Measurements from ENCODE around the gene ACTN2. TPM values are rescaled to one million over a fixed set of nuclear protein-coding genes. Genes with fewer than 3 reads are reported as not detected.

The ACTN2 gene
- total RNA-seq, 1 donor from 2014 or later = 0.52 TPM

- no peaks in the 10 kb centered on the region for H4K20me1 ChIP-seq (ENCODE audit: low read depth)
- H3K36me3 ChIP-seq = no peaks in the 10 kb centered on the region
- no peak overlapping the region for H3K9ac ChIP-seq
- H3K4me1 Mint-ChIP-seq = peaks cover 21% of the 10 kb centered on the region
- H3K9me3 ChIP-seq (ENCODE audit: low read depth) = no peaks in the 10 kb centered on the region
- peak; percentile 5 for DNase-seq (ENCODE audit: low spot score)
- H3K4me1 ChIP-seq = peaks cover 5% of the 10 kb centered on the region
- H3F3A ChIP-seq (ENCODE audit: low read depth) = no peaks in the 10 kb centered on the region
- peak overlapping the region; percentile 89 for H2AFZ ChIP-seq (replicated peaks)
- H3K27ac ChIP-seq = no peak overlapping the region
- H3K36me3 Mint-ChIP-seq = no peaks in the 10 kb centered on the region
- H3K4me2 ChIP-seq = peak overlapping the region; percentile 77
- peak overlapping the region; percentile 97 for H3K4me3 Mint-ChIP-seq
- peak overlapping the region; percentile 24 for H3K27ac Mint-ChIP-seq
- H3K27me3 ChIP-seq = peaks cover 10% of the 10 kb centered on the region
- H3K4me3 ChIP-seq = peak overlapping the region; percentile 58
- no peaks in the 10 kb centered on the region for H3K9me3 Mint-ChIP-seq
- peaks cover 44% of the 10 kb centered on the region for H3K79me2 ChIP-seq (ENCODE audit: low read depth)
- H3K27me3 Mint-ChIP-seq (ENCODE audit: insufficient read depth, low read depth) = peaks cover 2% of the 10 kb centered on the region
- no peak for TF ChIP-seq CTCF (IDR thresholded peaks at IDR 0.05)
- no peak for TF ChIP-seq EZH2phosphoT487 (IDR thresholded peaks at IDR 0.05)
- TF ChIP-seq EZH2 (IDR thresholded peaks at IDR 0.05) = no peak
These were observed 109.7 kb downstream of the ACTN2 start for GRCh38 chr1:236795757-236796667.

GRCh38 chr1:236799001-236799400 is 112.7 kb downstream of the ACTN2 start:
- Histone ChIP-seq H3K4me2 (no peak overlapping the region), H3K4me3 (no peak overlapping the region), H3K9me3 (ENCODE audit: low read depth) (no peaks in the 10 kb centered on the region), H3K27me3 (no peaks in the 10 kb centered on the region), H3K27ac (no peak overlapping the region), H3K36me3 (no peaks in the 10 kb centered on the region), H3K4me1 (peaks cover 5% of the 10 kb centered on the region), H2AFZ (replicated peaks) (no peak overlapping the region), H3F3A (ENCODE audit: low read depth) (no peaks in the 10 kb centered on the region), H3K79me2 (ENCODE audit: low read depth) (peaks cover 60% of the 10 kb centered on the region), H3K9ac (no peak overlapping the region), H4K20me1 (ENCODE audit: low read depth) (no peaks in the 10 kb centered on the region)
- Mint-ChIP-seq H3K4me1 (peaks cover 21% of the 10 kb centered on the region), H3K27me3 (ENCODE audit: insufficient read depth, low read depth) (peaks cover 2% of the 10 kb centered on the region), H3K9me3 (no peaks in the 10 kb centered on the region), H3K27ac (no peak overlapping the region), H3K4me3 (no peak overlapping the region), H3K36me3 (peaks cover 2% of the 10 kb centered on the region)
- TF ChIP-seq EZH2 (IDR thresholded peaks at IDR 0.05) = no peak
- no peak for TF ChIP-seq CTCF (IDR thresholded peaks at IDR 0.05)
- TF ChIP-seq EZH2phosphoT487 (IDR thresholded peaks at IDR 0.05) = no peak
- no peak for DNase-seq (ENCODE audit: low spot score)

- no peak overlapping the region for H3K4me3 ChIP-seq
- no peaks in the 10 kb centered on the region for H3K27me3 ChIP-seq
- Mint-ChIP-seq H3K4me1 (peaks cover 15% of the 10 kb centered on the region), H3K27ac (no peak overlapping the region), H3K4me3 (no peak overlapping the region), H3K9me3 (no peaks in the 10 kb centered on the region), H3K36me3 (peaks cover 6% of the 10 kb centered on the region), H3K27me3 (ENCODE audit: insufficient read depth, low read depth) (no peaks in the 10 kb centered on the region)
- H3K36me3 ChIP-seq = no peaks in the 10 kb centered on the region
- H4K20me1 ChIP-seq (ENCODE audit: low read depth) = no peaks in the 10 kb centered on the region
- no peak overlapping the region for H3K4me2 ChIP-seq
- no peaks in the 10 kb centered on the region for H3K9me3 ChIP-seq (ENCODE audit: low read depth)
- no peak overlapping the region for H3K9ac ChIP-seq
- H3K79me2 ChIP-seq (ENCODE audit: low read depth) = peaks cover 60% of the 10 kb centered on the region
- H2AFZ ChIP-seq (replicated peaks) = no peak overlapping the region
- no peaks in the 10 kb centered on the region for H3F3A ChIP-seq (ENCODE audit: low read depth)
- H3K27ac ChIP-seq = no peak overlapping the region
- peaks cover 5% of the 10 kb centered on the region for H3K4me1 ChIP-seq
- TF ChIP-seq CTCF (IDR thresholded peaks at IDR 0.05) = no peak
- no peak for TF ChIP-seq EZH2 (IDR thresholded peaks at IDR 0.05)
- TF ChIP-seq EZH2phosphoT487 (IDR thresholded peaks at IDR 0.05) = no peak
- DNase-seq (ENCODE audit: low spot score) = no peak
These were observed 113.8 kb downstream of the ACTN2 start for GRCh38 chr1:236800002-236800620.

Data from neural progenitor cell (in vitro differentiated cells).